ENCODE measurements around the gene SSBP2. TPM values are rescaled to one million over a fixed set of nuclear protein-coding genes. Genes with fewer than 3 reads are reported as not detected.

Gene SSBP2
- total RNA-seq, 4 donors from 2014 or later = 45.3 to 83.1 (median 61.7) TPM

DNA sequence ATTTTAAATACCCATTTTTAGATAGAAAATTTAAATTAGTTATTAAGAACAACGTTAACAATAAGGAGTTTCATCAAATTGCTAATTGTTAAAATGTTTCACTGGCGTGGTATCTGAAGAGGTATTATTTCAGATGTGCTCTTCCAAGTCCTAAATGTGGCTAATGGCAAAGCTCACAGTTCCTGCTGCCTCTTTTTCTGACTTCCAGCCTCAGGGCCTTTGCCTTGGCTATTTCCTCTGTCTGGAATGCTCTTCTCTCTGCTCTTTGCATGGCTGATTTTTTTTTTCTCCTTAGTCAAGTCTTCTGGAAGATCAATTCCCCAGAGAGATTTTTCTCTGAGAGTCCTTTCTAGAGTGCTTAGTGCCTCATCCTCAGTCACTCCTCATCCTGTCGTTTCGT, 9.6 kb upstream of the SSBP2 start:
- TF ChIP-seq POLR2A (IDR thresholded peaks at IDR 0.05) = no peak
- TF ChIP-seq, protein P1, sequence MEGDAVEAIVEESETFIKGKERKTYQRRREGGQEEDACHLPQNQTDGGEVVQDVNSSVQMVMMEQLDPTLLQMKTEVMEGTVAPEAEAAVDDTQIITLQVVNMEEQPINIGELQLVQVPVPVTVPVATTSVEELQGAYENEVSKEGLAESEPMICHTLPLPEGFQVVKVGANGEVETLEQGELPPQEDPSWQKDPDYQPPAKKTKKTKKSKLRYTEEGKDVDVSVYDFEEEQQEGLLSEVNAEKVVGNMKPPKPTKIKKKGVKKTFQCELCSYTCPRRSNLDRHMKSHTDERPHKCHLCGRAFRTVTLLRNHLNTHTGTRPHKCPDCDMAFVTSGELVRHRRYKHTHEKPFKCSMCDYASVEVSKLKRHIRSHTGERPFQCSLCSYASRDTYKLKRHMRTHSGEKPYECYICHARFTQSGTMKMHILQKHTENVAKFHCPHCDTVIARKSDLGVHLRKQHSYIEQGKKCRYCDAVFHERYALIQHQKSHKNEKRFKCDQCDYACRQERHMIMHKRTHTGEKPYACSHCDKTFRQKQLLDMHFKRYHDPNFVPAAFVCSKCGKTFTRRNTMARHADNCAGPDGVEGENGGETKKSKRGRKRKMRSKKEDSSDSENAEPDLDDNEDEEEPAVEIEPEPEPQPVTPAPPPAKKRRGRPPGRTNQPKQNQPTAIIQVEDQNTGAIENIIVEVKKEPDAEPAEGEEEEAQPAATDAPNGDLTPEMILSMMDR (IDR thresholded peaks at IDR 0.05) = no peak
- no peak for DNase-seq (ENCODE audit: low spot score in 2 of 2)
- 65 to 75% methylated on average over 4 of the region's 4 CpGs for WGBS, 2 donors
- H3K4me3 ChIP-seq (ENCODE audit: low read depth, poor library complexity, severe bottlenecking) = no peak overlapping the region
- intact Hi-C loops (cut with DNase I; ENCODE audit: low total_unique reads) = no loop called here

DNA sequence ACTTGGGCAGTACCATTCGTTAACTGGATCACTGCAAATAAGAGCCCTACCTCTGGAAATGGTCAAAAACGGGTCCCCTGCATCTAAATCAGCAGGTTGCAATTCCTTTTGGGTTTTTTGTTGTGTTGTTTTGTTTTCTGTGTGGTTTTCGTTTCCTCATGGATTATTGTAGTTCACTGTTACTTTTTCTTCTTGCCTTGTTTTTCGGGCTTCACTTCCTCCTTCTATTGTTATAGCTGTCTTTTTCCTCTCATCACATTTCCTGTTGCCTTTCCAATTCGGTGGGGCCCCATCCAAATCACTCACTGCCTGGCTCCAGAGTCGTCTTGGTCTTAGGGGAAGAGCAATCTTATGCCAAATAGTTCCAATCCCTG, 8.7 kb upstream of the SSBP2 start:
- DNase-seq (ENCODE audit: low spot score in 2 of 2) = no peak
- H3K4me3 ChIP-seq (ENCODE audit: low read depth, poor library complexity, severe bottlenecking) = no peak overlapping the region
- intact Hi-C loops (cut with DNase I; ENCODE audit: low total_unique reads) = loop anchor here (10.0 kb wide), 1 partner anchor 255 kb away; no protein-coding TSS in a partner anchor
- TF ChIP-seq, protein P1 (IDR thresholded peaks at IDR 0.05) = no peak
- no peak for TF ChIP-seq POLR2A (IDR thresholded peaks at IDR 0.05)
- 59 to 66% methylated on average over 6 of the region's 6 CpGs for WGBS, 2 donors

DNA sequence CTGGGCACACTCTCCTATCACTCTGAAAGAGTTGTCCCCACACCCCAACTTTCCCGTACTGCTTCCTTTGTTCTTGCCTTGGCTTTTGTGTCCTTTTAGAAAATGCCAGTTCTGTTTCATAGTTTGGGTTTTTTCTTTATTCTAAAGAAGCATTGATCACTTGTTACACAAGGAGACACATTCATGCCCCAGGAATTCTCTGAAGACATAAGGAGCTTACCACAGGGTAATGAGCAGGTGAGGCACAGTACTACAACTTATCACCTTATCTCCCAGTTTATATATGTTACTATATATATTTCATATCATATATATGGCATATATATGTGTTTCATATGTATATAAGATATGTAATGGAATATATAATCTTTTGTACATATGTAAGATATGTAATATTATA, 6.5 kb upstream of the SSBP2 start:
- intact Hi-C loops (cut with DNase I; ENCODE audit: low total_unique reads) = loop anchor here (10.0 kb wide), 1 partner anchor 253 kb away; no protein-coding TSS in a partner anchor
- no peak for DNase-seq (ENCODE audit: low spot score in 2 of 2)
- no peak overlapping the region for H3K4me3 ChIP-seq (ENCODE audit: low read depth, poor library complexity, severe bottlenecking)
- TF ChIP-seq, protein P1 (IDR thresholded peaks at IDR 0.05) = no peak
- TF ChIP-seq POLR2A (IDR thresholded peaks at IDR 0.05) = no peak
- WGBS, 2 donors = 81 to 88% methylated on average over 1 of the region's 1 CpG

DNA sequence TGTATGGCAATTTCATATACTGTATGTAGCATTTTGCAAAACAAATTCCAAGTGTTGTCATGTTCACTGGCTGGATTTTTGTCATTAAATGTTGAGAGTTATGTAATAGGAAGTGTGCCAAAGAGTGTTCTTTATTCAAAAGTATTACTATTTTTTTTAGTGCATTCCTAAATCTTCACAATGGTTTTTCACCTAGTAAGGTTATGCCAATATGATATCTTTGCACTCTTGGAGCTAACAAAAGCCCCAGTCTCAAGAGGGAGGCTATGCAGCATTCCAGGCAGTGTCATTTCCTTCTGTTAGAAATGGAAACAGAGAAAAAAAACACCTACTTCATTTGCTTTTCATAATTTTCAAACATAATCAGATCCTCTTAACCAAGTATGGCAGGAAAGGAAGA, 5.1 kb upstream of the SSBP2 start:
- TF ChIP-seq, protein P1 (IDR thresholded peaks at IDR 0.05) = no peak
- TF ChIP-seq POLR2A (IDR thresholded peaks at IDR 0.05) = no peak
- intact Hi-C loops (cut with DNase I; ENCODE audit: low total_unique reads) = loop anchor here (10.0 kb wide), 1 partner anchor 251 kb away; no protein-coding TSS in a partner anchor
- DNase-seq (ENCODE audit: low spot score in 2 of 2) = no peak
- H3K4me3 ChIP-seq (ENCODE audit: low read depth, poor library complexity, severe bottlenecking) = no peak overlapping the region

DNA sequence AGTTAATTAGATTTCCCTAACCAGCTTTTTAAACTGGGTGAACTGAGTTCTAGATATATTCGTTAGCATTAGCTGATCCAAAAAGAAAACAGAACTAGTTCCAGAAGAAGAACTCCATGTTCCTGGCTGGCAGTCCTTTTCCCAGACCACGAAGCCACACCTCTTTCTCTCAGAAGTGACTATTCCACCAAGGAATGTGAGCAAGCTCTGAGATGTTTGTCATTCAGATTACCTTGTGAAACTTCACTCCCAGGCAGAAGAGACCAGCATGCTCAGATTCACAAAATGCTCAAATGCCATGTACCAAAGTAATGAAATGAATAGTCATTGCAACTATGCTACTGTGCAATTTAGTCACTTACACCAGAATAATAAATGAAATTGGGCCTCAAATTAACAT, 4.4 kb upstream of the SSBP2 start:
- TF ChIP-seq, protein P1 (IDR thresholded peaks at IDR 0.05) = no peak
- TF ChIP-seq POLR2A (IDR thresholded peaks at IDR 0.05) = no peak
- H3K4me3 ChIP-seq (ENCODE audit: low read depth, poor library complexity, severe bottlenecking) = no peak overlapping the region
- peak in 1 of 2 donors; percentile 82 for DNase-seq (ENCODE audit: low spot score in 2 of 2)
- WGBS, 2 donors = 5 to 14% methylated on average over 2 of the region's 2 CpGs
- intact Hi-C loops (cut with DNase I; ENCODE audit: low total_unique reads) = loop anchor here (10.0 kb wide), 1 partner anchor 251 kb away; no protein-coding TSS in a partner anchor

DNA sequence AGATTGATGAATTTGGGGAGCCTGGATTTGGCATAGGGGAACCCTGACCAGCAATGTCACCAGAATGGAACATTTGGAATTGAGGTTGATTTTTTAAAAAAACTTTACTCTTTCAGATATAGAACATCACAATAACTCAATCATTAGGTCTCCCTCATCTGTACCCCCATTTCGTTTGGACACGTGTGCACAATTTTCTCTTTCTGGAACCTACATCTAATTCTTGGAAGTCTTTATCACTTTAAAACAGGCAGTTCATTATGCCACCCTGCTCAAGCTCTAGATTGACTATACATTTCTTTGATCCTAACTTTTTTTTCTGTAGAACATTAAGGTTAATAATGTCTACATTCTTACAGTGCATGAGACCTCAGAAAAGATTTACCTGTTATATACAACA, 3.7 kb upstream of the SSBP2 start:
- no peak overlapping the region for H3K4me3 ChIP-seq (ENCODE audit: low read depth, poor library complexity, severe bottlenecking)
- TF ChIP-seq, protein P1 (IDR thresholded peaks at IDR 0.05) = no peak
- no peak for TF ChIP-seq POLR2A (IDR thresholded peaks at IDR 0.05)
- 45 to 64% methylated on average over 2 of the region's 2 CpGs for WGBS, 2 donors
- DNase-seq (ENCODE audit: low spot score in 2 of 2) = no peak
- intact Hi-C loops (cut with DNase I; ENCODE audit: low total_unique reads) = loop anchor here (5.0 to 10.0 kb wide), 3 partner anchors 33 to 250 kb away; no protein-coding TSS in a partner anchor
